Loucy (cell line): ENCODE data around the gene TRPM2.

Source experiments
- H2AFZ ChIP-seq: fragments of 200-600 bp; sonication (generic); 2 replicates; pipeline ENCODE4 v1.6.0; 2016; ENCODE audit warnings: antibody characterized with exemption, mild to moderate bottlenecking, low read length, moderate library complexity
- H3F3A ChIP-seq: fragments of 200-600 bp; 2 replicates; pipeline ENCODE4 v1.6.0; 2016; ENCODE audit warnings: antibody characterized with exemption, low read depth, mild to moderate bottlenecking
- H3K27me3 ChIP-seq: fragments of 200-600 bp; sonication (generic); 2 replicates; pipeline ENCODE4 v1.6.1; 2014; ENCODE audit warnings: low read length, mild to moderate bottlenecking; ENCODE audit not compliant: insufficient read depth, poor library complexity, severe bottlenecking
- H3K36me3 ChIP-seq: fragments of 200-600 bp; sonication (generic); 2 replicates; pipeline ENCODE4 v1.6.1; 2016; ENCODE audit warnings: low read length; ENCODE audit not compliant: insufficient read depth
- H3K4me1 ChIP-seq: fragments of 200-600 bp; sonication (generic); 2 replicates; pipeline ENCODE4 v1.5.1; 2014; ENCODE audit warnings: low read length, mild to moderate bottlenecking; ENCODE audit not compliant: insufficient read depth, poor library complexity, severe bottlenecking
- H3K4me2 ChIP-seq: fragments of 200-600 bp; sonication (generic); 2 replicates; pipeline ENCODE4 v1.6.0; 2014; ENCODE audit warnings: antibody characterized with exemption, low read length, low read depth, mild to moderate bottlenecking; ENCODE audit not compliant: poor library complexity, severe bottlenecking
- H3K4me3 ChIP-seq: fragments of 200-600 bp; sonication (generic); 2 replicates; pipeline ENCODE4 v1.5.1; 2014; ENCODE audit warnings: low read length, mild to moderate bottlenecking, mixed read lengths; ENCODE audit not compliant: poor library complexity, severe bottlenecking
- H3K79me2 ChIP-seq: fragments of 200-600 bp; sonication (generic); 2 replicates; pipeline ENCODE4 v1.6.1; 2014; ENCODE audit warnings: low read length; ENCODE audit not compliant: insufficient read depth
- H3K9ac ChIP-seq: fragments of 200-600 bp; sonication (generic); 2 replicates; pipeline ENCODE4 v1.6.0; 2014; ENCODE audit warnings: mild to moderate bottlenecking, low read depth, low read length, moderate library complexity; ENCODE audit not compliant: poor library complexity, severe bottlenecking
- H3K9me2 ChIP-seq: fragments of 200-600 bp; sonication (generic); replicated peaks from 2 replicates; pipeline ENCODE4 v1.6.1; 2016; ENCODE audit warnings: low read depth, low read length, mixed read lengths
- H3K9me3 ChIP-seq: fragments of 200-600 bp; sonication (generic); 2 replicates; pipeline ENCODE4 v1.6.1; 2014; ENCODE audit warnings: mild to moderate bottlenecking, antibody characterized with exemption, low read length, low read depth; ENCODE audit not compliant: insufficient read depth
- H4K20me1 ChIP-seq: fragments of 200-600 bp; sonication (generic); 2 replicates; pipeline ENCODE4 v1.6.0; 2014; ENCODE audit warnings: antibody characterized with exemption, low read length, mild to moderate bottlenecking; ENCODE audit not compliant: insufficient read depth, poor library complexity, severe bottlenecking
- CTCF ChIP-seq: fragments of 200-600 bp; sonication (generic); conservative IDR thresholded peaks from 2 replicates; pipeline ENCODE4 v1.5.1; 2014; ENCODE audit warnings: mild to moderate bottlenecking, antibody characterized with exemption, low read length
- EZH2phosphoT487 ChIP-seq: fragments of 200-600 bp; IDR thresholded peaks from 2 replicates; pipeline ENCODE4 v1.6.1; 2018; ENCODE audit warnings: antibody characterized with exemption, mild to moderate bottlenecking, moderate library complexity, borderline replicate concordance

TRPM2 gene

DNA sequence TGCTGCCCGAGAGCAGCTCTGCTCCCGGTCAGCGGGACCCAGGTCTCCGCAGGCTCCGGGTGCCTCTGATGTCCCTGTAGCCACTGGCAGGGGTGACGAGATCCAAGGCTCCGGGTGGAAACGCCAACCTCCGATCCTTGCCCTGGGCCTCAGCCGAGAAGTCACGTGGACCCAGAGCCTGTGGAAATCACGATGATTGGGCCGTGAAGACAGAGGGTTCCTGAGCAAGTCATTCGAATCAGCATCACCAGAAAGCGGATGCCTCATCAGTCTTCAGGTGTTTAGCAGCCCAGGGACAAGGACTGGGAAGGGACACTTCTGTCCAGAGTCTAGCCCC is 114.4 kb downstream of the TRPM2 start:
- no peak overlapping the region for H3K9ac ChIP-seq
- no peaks in the 10 kb centered on the region for H3K79me2 ChIP-seq
- H4K20me1 ChIP-seq = no peaks in the 10 kb centered on the region
- H3K4me2 ChIP-seq = no peak overlapping the region
- H3F3A ChIP-seq = no peaks in the 10 kb centered on the region
- H3K36me3 ChIP-seq = no peaks in the 10 kb centered on the region
- no peaks in the 10 kb centered on the region for H3K4me1 ChIP-seq
- H2AFZ ChIP-seq = no peak overlapping the region
- no peak for TF ChIP-seq CTCF
- TF ChIP-seq EZH2phosphoT487 = no peak
- H3K9me2 ChIP-seq = no peaks in the 10 kb centered on the region
- peaks cover 7% of the 10 kb centered on the region; the same call in 1 of the 2 replicates for H3K9me3 ChIP-seq
- H3K27me3 ChIP-seq = no peaks in the 10 kb centered on the region
- H3K4me3 ChIP-seq = no peak overlapping the region

DNA sequence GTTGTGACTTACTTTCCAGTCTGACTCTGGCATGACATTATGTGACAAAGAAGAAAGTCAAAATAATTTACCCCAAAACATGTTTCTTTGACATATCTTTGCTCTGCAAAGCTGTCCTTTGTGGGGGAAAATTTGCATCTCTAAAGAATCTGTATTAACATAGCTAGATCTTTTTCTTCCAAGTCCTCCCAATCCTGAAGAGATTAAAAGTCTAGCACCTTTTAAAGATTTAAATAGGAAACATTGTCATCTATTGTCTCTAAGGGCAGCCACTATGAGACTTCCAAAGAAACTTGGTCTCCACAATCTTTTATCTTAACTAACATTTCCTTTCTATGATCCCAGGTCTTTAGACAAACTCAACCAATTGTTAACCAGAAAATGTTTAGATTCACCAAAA is 117.9 kb downstream of the TRPM2 start:
- H3K4me3 ChIP-seq = no peak overlapping the region
- H3K9ac ChIP-seq = no peak overlapping the region
- H4K20me1 ChIP-seq = no peaks in the 10 kb centered on the region

DNA sequence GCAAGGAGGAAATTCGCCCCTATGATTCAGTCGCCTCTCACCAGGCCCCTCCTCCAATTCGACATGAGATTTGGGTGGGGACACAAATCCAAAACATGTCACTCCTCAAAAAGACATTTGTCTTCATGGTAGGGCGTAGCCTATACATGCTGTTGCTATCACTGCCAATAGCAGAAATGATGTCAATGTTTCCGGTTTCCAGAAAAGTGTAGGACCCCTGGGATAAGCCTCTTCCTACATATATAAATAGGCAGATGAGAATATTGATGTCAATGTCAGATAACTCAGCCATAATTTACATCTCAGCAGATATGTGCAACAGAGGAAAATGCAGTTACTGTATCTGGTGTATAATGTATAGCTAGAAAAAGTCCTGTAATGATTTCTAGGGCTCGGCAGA is 118.6 kb downstream of the TRPM2 start:
- Histone ChIP-seq H2AFZ (no peak overlapping the region), H4K20me1 (no peaks in the 10 kb centered on the region), H3K4me3 (no peak overlapping the region), H3K9me2 (no peaks in the 10 kb centered on the region), H3K9me3 (0 out of 2 replicates have a peak, but pooled peaks cover 2% of the 10 kb centered on the region), H3K4me2 (no peak overlapping the region), H3K27me3 (no peaks in the 10 kb centered on the region), H3K79me2 (no peaks in the 10 kb centered on the region), H3F3A (no peaks in the 10 kb centered on the region), H3K9ac (no peak overlapping the region), H3K36me3 (no peaks in the 10 kb centered on the region), H3K4me1 (no peaks in the 10 kb centered on the region)
- TF ChIP-seq CTCF (no peak), EZH2phosphoT487 (no peak)

More for the DNA sequence above, 117.9 kb downstream of the TRPM2 start:
- H3F3A ChIP-seq = no peaks in the 10 kb centered on the region
- H3K4me1 ChIP-seq = no peaks in the 10 kb centered on the region
- no peak overlapping the region for H2AFZ ChIP-seq
- H3K27me3 ChIP-seq = no peaks in the 10 kb centered on the region
- TF ChIP-seq CTCF (no peak), EZH2phosphoT487 (no peak)
- H3K9me2 ChIP-seq = no peaks in the 10 kb centered on the region
- peaks cover 3% of the 10 kb centered on the region; the same call in 1 of the 2 replicates for H3K9me3 ChIP-seq
- no peaks in the 10 kb centered on the region for H3K36me3 ChIP-seq
- no peak overlapping the region for H3K4me2 ChIP-seq
- H3K79me2 ChIP-seq = no peaks in the 10 kb centered on the region
